ENCODE data around the gene RAD51C. TPM values are rescaled to one million over a fixed set of nuclear protein-coding genes. Genes with fewer than 3 reads are reported as not detected.

The RAD51C gene
- total RNA-seq, 1 experiment from 2014 or later = 15.2 TPM

DNA sequence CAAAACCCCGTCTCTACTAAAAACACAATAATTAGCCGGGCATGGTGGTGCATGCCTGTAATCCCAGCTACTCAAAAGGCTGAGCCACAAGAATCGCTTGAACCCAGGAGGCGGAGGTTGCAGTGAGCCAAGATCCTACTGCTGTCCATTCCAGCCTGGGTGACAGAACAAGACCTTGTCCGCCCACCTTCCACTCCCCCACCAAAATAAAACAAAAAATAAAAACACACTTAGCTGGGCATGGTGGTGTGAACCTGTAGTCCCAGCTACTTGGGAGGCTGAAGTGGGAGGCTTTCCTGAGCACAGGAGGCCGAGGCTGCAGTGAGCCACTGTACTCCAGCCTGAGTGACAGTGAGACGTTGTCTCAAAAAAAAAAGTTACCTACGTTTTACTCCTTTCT lies 66.5 kb downstream of the RAD51C start (continued):
- TF ChIP-seq, protein P1, sequence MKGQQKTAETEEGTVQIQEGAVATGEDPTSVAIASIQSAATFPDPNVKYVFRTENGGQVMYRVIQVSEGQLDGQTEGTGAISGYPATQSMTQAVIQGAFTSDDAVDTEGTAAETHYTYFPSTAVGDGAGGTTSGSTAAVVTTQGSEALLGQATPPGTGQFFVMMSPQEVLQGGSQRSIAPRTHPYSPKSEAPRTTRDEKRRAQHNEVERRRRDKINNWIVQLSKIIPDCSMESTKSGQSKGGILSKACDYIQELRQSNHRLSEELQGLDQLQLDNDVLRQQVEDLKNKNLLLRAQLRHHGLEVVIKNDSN (CRISPR knock-in tag; IDR thresholded peaks at IDR 0.05) = no peak
- no peak for TF ChIP-seq TCF7 (CRISPR knock-in tag; IDR thresholded peaks at IDR 0.05; ENCODE audit: low read depth)

DNA sequence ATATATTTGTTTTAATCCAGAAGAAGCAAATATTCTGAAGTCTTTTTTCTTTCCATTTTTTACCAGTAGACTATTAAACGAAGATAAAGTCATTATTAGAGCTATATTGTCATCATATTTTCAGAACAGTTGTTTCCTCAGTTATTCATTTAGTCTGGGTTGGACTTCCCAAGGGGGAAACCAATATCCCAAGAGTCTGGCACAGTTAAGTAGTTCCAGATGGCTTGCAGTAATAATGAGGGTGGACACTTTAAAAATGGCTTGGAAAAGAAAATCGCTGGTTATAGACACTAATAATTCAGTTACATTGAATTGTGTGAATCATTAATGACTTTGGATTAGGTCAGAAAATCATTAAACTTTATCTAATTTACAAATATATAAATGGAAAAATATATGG lies 67.1 kb downstream of the RAD51C start:
- DNase-seq (ENCODE audit: low spot score) (no peak), ATAC-seq (no peak)
- no peak for TF ChIP-seq TEAD1 (CRISPR knock-in tag; IDR thresholded peaks at IDR 0.05)
- no peak for TF ChIP-seq JAZF1 (CRISPR knock-in tag; IDR thresholded peaks at IDR 0.05)
- no peak for TF ChIP-seq KAT7 (CRISPR knock-in tag; IDR thresholded peaks at IDR 0.05; ENCODE audit: borderline replicate concordance)
- TF ChIP-seq GABPB1 (CRISPR knock-in tag; IDR thresholded peaks at IDR 0.05) = no peak
- TF ChIP-seq, protein P2, sequence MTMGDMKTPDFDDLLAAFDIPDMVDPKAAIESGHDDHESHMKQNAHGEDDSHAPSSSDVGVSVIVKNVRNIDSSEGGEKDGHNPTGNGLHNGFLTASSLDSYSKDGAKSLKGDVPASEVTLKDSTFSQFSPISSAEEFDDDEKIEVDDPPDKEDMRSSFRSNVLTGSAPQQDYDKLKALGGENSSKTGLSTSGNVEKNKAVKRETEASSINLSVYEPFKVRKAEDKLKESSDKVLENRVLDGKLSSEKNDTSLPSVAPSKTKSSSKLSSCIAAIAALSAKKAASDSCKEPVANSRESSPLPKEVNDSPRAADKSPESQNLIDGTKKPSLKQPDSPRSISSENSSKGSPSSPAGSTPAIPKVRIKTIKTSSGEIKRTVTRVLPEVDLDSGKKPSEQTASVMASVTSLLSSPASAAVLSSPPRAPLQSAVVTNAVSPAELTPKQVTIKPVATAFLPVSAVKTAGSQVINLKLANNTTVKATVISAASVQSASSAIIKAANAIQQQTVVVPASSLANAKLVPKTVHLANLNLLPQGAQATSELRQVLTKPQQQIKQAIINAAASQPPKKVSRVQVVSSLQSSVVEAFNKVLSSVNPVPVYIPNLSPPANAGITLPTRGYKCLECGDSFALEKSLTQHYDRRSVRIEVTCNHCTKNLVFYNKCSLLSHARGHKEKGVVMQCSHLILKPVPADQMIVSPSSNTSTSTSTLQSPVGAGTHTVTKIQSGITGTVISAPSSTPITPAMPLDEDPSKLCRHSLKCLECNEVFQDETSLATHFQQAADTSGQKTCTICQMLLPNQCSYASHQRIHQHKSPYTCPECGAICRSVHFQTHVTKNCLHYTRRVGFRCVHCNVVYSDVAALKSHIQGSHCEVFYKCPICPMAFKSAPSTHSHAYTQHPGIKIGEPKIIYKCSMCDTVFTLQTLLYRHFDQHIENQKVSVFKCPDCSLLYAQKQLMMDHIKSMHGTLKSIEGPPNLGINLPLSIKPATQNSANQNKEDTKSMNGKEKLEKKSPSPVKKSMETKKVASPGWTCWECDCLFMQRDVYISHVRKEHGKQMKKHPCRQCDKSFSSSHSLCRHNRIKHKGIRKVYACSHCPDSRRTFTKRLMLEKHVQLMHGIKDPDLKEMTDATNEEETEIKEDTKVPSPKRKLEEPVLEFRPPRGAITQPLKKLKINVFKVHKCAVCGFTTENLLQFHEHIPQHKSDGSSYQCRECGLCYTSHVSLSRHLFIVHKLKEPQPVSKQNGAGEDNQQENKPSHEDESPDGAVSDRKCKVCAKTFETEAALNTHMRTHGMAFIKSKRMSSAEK (CRISPR knock-in tag; IDR thresholded peaks at IDR 0.05; ENCODE audit: borderline replicate concordance) = no peak
- no peak for TF ChIP-seq GRHL2 (CRISPR knock-in tag; IDR thresholded peaks at IDR 0.05; ENCODE audit: insufficient replicate concordance, severe bottlenecking)
- TF ChIP-seq TP53 (CRISPR knock-in tag; IDR thresholded peaks at IDR 0.05) = no peak
- no peak for TF ChIP-seq ZNF138 (CRISPR knock-in tag; conservative IDR thresholded peaks at IDR 0.05)
- no peak for TF ChIP-seq ELF4 (CRISPR knock-in tag; IDR thresholded peaks at IDR 0.05; ENCODE audit: low read depth)
- no peak for TF ChIP-seq SOX15 (CRISPR knock-in tag; IDR thresholded peaks at IDR 0.05)
- no peak for TF ChIP-seq ZNF263 (CRISPR knock-in tag; IDR thresholded peaks at IDR 0.05; ENCODE audit: low read depth)
- TF ChIP-seq ZNF671 (CRISPR knock-in tag; IDR thresholded peaks at IDR 0.05) = no peak
- no peak for TF ChIP-seq ZNF121 (CRISPR knock-in tag; IDR thresholded peaks at IDR 0.05)
- H3K4me3 Mint-ChIP-seq = no peak overlapping the region
- H3K27me3 Mint-ChIP-seq (ENCODE audit: low read depth) = peaks cover 25% of the 10 kb centered on the region
- no peak overlapping the region for H3K27ac Mint-ChIP-seq
- no peaks in the 10 kb centered on the region for H3K36me3 Mint-ChIP-seq
- no peaks in the 10 kb centered on the region for H3K9me3 Mint-ChIP-seq
- POLR2A ChIA-PET = no interaction called here
- CTCF ChIA-PET = no interaction called here
- peaks cover 8% of the 10 kb centered on the region for H3K4me1 Mint-ChIP-seq

DNA sequence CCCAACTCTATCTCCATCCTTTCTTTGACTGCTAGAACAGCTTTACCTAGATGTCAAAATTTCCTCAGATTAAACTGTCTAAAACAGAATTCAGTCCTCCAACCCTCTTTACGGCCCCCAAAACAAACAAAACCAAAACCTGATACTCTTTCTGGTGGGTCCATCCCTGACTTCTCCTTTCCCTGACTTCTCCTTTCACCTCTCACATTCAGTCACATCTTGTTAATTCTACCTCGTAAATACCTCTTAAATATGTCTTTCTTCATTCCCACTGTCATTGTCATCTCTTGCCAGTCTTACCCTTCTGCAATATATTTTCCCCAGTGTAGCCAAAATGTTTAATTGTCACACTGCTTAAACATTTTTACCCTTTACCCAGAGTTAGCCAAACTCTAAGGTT lies 67.8 kb downstream of the RAD51C start:
- Mint-ChIP-seq H3K27me3 (ENCODE audit: low read depth) (peaks cover 18% of the 10 kb centered on the region), H3K36me3 (no peaks in the 10 kb centered on the region), H3K27ac (no peak overlapping the region), H3K4me3 (no peak overlapping the region), H3K9me3 (no peaks in the 10 kb centered on the region), H3K4me1 (peaks cover 8% of the 10 kb centered on the region)
- ATAC-seq = no peak
- ChIA-PET POLR2A (no interaction called here), CTCF (no interaction called here)
- DNase-seq (ENCODE audit: low spot score) = no peak
- no peak for TF ChIP-seq NFATC4 (CRISPR knock-in tag; IDR thresholded peaks at IDR 0.05)
- no peak for TF ChIP-seq SOX15 (CRISPR knock-in tag; IDR thresholded peaks at IDR 0.05)
- TF ChIP-seq, protein P3, sequence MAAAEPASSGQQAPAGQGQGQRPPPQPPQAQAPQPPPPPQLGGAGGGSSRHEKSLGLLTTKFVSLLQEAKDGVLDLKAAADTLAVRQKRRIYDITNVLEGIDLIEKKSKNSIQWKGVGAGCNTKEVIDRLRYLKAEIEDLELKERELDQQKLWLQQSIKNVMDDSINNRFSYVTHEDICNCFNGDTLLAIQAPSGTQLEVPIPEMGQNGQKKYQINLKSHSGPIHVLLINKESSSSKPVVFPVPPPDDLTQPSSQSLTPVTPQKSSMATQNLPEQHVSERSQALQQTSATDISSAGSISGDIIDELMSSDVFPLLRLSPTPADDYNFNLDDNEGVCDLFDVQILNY (CRISPR knock-in tag; IDR thresholded peaks at IDR 0.05) = no peak
- no peak for TF ChIP-seq NFYB (CRISPR knock-in tag; conservative IDR thresholded peaks at IDR 0.05; ENCODE audit: low read depth)
- no peak for TF ChIP-seq NFE2L1 (CRISPR knock-in tag; IDR thresholded peaks at IDR 0.05)
- TF ChIP-seq ZBTB21 (CRISPR knock-in tag; IDR thresholded peaks at IDR 0.05; ENCODE audit: borderline replicate concordance) = no peak
- TF ChIP-seq FOXJ3 (CRISPR knock-in tag; IDR thresholded peaks at IDR 0.05; ENCODE audit: borderline replicate concordance) = no peak
- TF ChIP-seq, protein P1 (CRISPR knock-in tag; IDR thresholded peaks at IDR 0.05) = no peak
- no peak for TF ChIP-seq ESRRA (CRISPR knock-in tag; IDR thresholded peaks at IDR 0.05; ENCODE audit: borderline replicate concordance)
- TF ChIP-seq, protein P4, sequence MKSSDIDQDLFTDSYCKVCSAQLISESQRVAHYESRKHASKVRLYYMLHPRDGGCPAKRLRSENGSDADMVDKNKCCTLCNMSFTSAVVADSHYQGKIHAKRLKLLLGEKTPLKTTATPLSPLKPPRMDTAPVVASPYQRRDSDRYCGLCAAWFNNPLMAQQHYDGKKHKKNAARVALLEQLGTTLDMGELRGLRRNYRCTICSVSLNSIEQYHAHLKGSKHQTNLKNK (CRISPR knock-in tag; IDR thresholded peaks at IDR 0.05) = no peak
- TF ChIP-seq, protein P2 (CRISPR knock-in tag; IDR thresholded peaks at IDR 0.05; ENCODE audit: borderline replicate concordance) = no peak
- TF ChIP-seq ZNF232 (CRISPR knock-in tag; IDR thresholded peaks at IDR 0.05) = no peak
